HG02623 (cell line): Measurements from ENCODE around the gene ARID1A.

Source experiments
- ATAC-seq: cut with Tn5 transposase; IDR thresholded peaks from one replicate; pipeline ENCODE4 v1.9.1; 2021; ENCODE audit warnings: moderate library complexity; ENCODE audit not compliant: unreplicated experiment

ARID1A gene

DNA sequence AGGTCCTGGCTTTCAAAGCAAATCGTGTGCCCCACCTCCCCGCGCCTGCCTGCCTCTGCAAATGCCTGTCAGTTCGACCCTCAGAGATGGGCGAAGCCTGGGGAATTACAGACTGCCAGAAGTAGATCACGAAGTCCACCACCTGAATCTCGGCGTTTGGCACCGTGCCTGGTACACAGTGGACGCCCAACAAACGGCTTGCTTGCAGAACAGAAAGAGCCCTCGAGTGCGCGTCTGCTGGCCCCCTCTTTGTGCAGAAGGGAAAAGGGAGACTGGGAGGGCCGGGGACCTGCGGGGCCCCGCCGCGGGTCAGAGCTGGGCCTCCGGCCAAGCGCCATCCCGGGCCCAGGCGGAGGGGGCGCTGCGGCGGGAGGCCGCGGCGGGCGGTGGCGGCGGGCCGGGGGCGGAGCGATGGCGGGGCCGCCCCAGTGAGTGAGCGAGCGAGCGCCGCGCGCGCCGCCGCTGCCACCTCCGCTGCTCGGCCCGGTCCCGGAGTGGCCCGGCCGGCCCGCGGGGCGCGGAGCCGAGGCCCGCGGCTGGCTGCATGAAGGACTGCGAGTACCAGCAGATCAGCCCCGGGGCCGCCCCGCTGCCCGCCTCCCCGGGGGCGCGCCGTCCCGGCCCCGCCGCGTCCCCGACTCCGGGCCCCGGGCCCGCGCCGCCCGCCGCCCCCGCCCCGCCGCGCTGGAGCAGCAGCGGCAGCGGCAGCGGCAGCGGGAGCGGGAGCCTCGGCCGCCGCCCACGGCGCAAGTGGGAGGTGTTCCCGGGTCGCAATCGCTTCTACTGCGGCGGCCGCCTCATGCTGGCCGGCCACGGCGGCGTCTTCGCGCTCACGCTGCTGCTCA is 130.7 kb downstream of the ARID1A start, which contains the start of gene ZDHHC18:
Gene ZDHHC18, plus strand, starts transcription at position 428 of the 845 bp plus-strand sequence. Its CDS starts 117 bp downstream, at position 545.
- peak; percentile 67 for ATAC-seq

DNA sequence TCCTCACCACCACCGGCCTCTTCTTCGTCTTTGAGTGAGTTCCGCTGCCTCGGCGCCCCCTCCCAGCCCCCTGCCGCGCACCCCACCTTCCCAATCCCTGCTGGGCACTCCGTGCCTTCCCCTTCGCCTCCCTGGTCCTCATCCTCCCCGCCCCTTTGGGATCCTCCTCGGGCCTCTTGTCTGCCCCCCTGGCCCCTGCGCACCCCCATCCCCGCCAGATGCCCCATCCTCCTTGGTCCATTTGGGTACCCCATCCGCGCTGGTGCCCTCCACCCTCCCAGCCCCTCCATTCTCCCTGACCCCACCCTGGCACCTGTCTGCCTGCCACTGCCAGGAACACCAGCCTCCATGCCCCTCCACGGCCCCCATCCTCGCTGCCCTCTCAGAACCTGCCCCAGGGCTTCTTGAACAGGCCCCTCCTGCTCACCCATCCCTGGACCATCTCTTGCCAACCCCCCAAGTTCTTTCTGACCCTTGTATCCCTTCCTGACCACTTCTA is 131.3 kb downstream of the ARID1A start:
- no peak for ATAC-seq

DNA sequence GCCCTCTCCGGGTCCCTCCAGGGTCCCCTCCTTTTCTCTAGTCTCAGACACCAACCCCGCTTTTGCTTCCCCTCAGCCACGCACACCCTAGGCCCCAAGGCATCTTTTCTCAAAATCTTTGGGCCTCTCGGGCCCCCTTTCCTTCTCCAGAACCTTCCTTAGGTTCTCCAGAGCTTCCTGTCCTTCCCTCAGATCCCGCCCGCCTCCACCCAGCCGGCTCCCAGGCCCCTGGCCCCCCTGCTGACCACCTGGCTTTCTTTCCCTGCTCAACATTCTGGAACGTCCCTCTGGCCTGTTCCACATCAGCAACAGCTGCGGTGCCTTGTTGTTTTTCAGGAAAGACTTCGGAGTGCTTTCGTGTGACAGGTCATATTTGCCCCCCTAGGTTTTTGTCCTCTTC is 131.8 kb downstream of the ARID1A start:
- no peak for ATAC-seq

DNA sequence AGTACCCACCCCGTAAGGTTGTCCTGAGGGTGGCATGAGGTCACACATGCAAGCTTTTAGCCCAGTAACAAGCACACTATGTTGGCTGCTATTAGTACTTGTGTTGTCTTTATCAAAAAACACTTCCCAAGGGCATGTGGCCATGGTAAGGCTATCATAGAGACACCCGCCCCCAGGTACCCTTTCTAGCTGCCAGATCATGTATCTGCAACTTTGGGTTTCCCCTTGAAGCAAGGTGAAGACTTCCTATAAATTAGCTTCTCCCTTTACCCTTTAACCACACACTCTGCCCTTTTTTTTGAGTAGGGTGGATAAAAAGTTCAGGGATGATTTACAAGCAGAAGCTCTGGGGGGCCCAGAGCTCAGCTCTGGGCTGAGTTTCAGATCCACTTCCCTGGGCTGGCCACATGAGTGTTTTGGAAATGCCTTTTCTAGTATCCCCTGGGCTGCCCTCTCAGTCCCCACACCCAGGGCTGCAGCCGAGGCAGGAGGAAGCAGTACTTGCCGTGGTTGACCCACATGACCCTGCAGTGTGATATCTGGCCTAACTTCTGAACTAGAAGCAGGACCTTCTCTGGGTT is 132.7 kb downstream of the ARID1A start:
- ATAC-seq: no peak

DNA sequence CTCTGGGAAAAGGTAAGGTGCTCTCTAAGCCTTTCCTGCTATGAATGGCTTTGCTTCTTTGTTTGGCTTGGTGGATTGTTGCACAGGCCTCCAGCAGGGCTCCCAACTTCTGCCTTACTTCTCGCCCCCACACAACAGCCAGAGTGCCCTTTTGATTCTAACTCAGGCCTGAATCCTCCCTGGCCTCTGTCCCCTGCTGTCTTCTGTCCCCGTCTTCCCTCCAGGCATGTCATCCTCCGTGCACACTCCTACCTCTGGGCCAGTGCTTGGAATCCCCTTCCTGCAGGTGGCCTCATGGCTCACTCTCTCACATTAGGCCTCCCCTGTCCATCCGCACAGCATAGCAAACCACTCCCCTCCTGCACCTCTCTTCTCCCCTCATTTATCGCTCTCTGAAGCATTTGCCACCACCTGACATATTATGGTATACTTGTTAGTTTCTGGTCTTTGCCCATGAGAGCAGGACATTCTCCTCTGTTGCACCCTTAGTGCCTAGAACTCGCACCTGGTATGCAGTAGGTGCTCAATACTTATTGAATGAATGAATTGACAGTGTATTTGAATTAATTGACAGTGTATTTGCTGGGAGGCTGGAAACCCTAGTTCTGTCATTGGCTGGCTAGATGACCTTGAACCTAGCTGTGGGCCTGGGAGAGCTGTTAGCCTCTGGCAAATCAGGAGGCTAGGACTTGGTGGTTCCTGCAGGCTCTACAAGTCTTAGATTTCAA is 133.5 kb downstream of the ARID1A start:
- no peak for ATAC-seq

DNA sequence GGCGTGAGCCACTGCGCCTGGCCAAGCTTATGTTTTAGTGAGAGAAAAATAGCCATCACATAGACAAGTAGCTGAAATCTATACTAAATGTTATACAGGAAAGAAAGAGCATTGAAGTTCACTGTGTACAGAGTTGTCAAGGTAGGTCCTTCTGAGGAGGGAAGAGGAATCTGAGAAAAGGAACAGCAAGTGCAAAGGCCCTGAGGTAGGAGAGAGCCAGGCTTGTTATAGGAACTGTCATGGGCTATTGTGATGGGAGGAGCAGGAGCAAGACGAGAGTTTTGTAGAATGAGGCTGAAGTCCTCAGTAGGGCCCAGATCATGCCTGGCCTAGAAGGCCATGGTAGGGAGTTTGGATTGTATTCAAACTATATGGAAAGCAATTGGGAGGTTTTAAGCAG is 135.2 kb downstream of the ARID1A start:
- no peak for ATAC-seq
